HG03025 (cell line): ENCODE measurements around the gene SLC6A16.
"Not testable (repeated sequence)": the region's sequence is repeated elsewhere in the genome, so short reads cannot be mapped to it uniquely, and the experiment has no call there.

Source experiments
- ATAC-seq: cut with Tn5 transposase; IDR thresholded peaks from one replicate; pipeline ENCODE4 v1.9.1; 2021; ENCODE audit warnings: mild to moderate bottlenecking, moderate library complexity; ENCODE audit not compliant: unreplicated experiment, low FRiP score

Gene SLC6A16

DNA sequence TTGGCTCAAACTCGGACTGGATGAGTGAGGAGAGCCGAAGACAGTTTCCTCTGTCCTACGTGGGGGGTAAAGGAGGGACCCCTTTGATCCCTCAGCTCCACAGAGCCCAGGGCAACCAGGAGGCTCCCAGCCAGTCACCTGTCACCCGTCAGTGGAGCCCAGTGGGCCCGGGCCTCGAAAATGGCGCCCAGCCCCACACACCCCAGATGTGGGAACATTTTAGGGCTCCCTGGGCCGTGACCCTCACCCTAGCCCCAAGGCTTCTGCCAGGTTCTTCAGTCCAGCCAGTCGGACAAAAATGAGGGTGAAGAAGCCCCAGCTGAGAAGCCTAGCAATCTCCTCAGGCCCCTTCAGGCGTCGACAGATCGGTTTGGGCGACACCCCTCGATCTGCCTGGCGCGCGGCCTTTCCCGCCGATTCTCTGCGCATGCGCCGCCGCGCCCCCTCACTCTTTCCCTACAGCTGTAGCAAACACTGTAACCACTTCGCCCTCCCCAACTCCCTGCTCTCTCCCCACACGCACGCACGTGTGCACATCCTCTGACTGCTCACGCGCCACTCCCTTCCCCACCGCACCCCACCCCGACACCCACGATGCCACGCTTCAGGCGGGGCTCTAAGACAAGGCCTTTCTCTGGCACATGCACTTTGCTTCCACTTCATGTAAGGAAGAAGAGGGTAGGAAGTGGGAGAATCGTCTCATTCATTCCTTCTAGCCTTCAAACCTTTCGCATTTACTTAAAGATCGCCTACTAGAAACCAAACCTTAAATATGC, at the start of gene SLC6A16:
Gene SLC6A16 (minus strand): TSS at position 391 of the 776 bp plus-strand sequence. CDS start 13,844 bp downstream, outside the sequence.
- ATAC-seq: no peak

DNA sequence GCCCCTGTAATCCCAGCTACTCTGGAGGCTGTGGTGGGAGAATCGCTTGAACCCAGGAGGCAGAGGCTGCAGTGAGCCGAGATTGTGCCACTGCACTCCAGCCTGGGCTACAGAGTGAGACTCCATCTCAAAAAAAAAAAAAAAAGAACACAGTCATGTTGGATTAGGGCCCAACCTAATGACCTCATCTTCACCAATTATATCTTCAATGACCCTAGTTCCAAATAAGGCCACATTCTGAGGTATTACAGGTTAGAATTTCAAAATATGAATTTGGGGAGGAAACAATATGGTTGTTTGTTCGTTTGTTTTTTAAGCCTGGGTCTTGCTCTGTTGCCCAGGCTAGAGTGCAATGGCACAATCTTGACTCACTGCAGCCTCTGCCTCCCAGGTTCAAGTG, 48.2 kb upstream of the SLC6A16 start:
- not testable (repeated sequence) for ATAC-seq

DNA sequence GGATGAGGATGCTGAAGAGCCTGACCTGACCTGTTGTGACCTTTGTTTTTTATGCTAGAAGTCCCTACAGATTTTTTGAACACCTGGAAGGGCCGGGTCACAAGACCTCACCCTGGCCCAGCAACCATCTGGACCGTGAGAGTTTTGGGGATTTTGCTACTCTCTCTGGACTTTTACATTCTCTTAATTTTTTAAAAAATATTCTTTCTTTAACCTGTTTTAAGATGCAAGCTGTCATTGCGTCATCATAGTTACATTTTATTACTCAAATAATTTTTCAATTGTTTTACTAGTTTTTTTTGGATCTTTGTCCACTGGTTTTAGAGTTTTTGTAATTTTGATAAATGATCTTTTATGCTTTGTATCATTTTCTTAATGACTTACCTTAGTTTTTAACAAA, 46.2 kb upstream of the SLC6A16 start:
- no peak for ATAC-seq

DNA sequence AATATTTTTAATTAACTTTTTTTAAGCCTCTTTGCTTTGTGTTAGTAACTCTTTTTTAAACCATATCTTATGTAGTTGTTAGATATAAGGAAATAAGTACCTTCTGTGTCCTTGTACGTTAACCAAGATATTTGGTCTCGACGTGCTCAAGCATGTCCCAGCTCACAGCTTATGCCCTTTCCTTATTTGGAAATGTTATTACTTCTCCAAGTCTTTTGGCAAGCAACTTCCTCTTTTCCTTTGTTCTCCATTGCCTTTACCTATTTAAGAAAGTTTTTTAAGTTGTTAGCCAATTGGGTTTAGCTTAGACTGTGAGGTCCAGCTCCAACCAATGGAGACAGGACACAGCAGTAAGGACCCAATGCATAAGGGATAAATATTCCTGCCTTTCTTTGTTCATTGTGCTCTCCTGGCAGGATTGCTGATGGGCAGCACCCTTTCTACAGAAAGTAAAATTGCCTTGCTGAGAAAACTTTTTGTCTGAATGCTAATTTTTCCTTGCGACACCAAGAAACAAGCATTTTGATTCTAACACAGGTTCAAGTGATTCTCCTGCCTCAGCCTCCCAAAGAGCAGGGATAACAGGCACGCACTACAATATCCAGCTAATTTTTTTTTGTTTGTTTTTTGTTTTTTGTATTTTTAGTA, 43.8 kb upstream of the SLC6A16 start:
- no peak for ATAC-seq

DNA sequence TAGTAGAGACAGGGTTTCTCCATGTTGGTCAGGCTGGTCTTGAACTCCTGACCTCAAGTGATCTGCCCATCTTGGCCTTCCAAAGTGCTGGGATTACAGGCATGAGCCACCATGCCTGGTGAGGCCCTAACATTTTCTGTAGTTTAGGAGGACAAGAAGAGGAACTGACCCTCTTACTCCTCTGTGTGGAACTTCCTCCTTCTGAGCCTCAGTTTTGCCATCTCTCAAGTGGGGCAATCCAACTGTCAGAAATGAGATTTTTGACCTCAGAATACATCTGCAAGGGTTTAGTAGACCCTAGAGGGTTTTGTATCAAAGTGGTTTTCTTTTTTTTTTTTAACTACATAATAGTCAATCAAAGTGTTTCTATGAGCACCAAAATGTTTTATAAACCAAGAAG, 41.1 kb upstream of the SLC6A16 start:
- no peak for ATAC-seq

DNA sequence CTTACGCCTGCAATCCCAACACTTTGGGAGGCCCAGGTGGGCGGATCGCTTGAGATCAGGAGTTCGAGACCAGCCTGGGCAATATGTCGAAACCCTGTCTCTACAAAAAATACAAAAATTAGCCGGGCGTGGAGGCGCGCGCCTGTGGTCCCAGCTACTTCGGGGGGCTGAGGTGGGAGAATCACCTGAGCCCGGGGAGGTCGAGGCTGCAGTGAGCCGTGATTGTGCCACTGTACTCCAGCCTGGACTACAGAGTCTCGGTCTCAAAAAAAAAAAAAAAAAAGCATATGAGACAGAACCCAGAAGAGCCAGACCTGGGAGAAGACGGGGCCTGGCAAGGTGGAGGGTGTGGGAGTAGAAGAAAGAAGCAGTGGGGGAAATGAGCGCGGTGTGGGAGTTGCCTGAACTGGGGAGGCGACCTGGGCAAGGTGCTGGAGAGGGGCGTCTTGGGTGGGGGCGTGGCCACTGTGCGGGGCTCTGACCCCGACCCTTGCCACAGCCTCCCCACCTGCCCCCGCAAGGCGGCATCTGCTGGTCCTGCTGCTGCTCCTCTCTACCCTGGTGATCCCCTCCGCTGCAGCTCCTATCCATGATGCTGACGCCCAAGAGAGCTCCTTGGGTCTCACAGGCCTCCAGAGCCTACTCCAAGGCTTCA, 39.2 kb upstream of the SLC6A16 start:
- no peak for ATAC-seq

DNA sequence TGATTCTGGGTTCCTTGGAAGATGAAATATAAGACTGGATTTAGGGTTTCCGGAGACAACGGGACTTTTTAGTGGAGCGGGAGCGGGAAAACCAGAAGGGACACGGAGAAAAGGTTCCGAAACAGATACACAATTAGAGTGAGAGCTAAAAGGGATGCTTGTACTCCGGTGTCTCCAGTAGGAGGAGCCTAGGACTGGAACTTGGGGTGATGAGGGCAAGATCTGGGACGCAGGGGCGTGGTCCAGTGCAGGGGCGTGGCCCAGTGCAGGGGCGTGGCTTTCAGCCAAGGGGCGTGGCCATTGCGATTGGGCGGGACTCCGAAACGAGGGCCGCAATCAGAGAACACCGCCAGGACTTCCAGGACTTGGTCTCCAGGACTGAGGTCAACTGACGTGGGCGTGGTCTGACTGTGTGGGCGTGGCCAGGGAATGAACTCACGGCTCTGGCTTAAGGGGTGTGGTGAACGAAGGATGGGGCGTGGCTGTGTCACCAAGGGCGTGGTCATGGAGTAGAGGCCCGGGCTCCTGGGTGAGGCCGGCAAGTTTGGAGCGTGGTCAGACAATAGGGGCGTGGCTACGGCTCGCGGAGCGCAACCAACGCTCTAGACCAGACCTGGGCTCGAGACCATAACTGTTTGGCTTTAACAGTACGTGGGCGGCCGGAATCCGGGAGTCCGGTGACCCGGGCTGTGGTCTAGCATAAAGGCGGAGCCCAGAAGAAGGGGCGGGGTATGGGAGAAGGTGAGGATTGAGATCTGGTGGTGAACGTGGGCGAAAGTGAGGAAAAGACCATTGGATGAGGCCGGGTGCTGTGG, 38.5 kb upstream of the SLC6A16 start, which contains the start of gene DKKL1:
Gene DKKL1 (plus strand): TSS at position 610 of the 815 bp plus-strand sequence. CDS start 122 bp downstream, at position 732.
- ATAC-seq: no peak

DNA sequence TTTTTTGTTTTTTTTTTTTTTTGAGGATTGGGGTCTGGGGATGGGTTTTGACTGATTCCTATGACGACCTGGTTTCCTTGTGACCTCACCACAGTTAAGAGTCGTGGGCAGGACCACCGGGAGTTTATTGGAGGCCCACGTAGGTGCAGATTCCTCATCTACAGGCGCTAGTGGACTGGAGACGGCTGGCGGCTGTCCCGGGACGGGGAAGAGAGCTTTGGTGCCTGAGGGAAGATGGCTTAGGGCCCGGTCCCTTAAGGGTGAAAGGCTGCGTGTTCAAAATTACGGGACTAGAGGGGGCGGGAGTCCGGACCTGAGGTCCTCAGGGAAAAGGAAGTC, 37.9 kb upstream of the SLC6A16 start:
- ATAC-seq: no peak

DNA sequence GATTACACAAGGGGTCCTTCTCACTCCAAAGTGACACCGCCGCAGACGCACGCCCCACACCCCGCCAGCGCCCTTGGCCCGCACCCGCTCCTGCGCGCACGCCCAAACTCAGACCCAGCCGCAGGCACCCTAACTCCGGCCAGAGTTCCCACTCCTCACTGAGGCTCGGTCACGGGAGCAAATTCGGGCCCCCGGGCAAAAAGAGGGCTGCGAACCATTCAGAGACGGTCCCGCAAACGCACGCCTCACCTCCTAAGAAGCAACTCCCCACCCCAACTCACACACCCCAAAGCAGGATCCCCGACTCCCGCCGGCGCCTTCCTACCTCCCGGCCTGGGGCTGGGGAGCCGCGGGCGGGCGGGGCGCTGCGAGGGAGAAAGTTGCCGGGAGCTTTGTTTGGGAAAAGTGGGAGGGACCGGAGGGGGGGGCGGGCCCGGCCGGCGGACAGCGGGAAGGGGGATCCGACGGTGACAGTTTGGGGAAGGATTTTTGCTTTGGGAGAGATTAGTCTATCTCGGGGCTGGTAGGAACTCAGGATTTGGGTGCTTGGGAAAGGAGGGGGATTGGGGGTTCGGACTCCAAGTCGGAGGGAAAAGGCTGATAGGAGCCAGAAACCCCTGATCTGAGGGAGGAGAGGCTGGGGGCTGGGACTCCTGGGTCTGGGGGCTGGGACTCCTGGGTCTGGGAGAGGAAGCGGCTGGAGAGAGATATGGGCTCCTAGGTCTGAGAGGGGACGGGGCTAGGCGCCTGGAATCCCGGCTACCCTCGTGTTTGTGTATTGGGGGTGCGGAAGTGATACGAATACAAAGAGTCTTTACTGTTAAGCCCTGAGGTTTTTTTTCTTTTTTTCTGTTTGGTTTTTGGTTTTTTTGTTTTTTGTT, 37.3 kb upstream of the SLC6A16 start, which contains the start of gene TEAD2:
Gene TEAD2 (minus strand): TSS at position 369 of the 881 bp plus-strand sequence. CDS start 2,341 bp downstream, outside the sequence.
- no peak for ATAC-seq

DNA sequence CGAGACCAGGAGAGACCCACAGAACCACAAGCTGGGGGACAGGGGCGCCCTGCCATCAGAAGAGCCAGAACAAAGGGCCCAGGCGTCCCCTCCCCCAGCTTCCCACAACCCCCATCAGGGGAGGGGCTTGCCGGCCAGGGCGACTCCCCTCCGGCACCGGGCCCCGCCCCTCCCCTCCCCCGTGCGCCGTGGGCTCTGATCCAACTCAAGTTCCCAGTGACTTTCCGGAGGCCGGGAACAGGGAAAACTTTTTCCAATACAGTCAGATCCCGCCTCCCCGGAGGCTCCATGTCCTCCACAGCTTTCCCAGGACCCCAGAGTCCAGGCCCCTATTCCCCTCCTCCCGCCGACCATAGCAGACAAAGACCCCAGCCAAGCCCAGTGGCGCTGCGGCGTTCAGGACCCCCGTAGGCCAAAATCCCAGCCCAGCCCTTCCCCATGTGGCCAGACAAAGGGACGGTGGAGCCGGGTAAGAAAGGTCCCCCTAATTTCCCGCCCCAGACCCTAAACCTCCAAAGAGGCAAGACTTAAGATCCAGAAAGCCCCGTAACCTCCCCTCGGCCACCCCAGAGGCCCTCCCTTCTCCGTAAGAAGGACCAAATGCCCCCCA, 36.6 kb upstream of the SLC6A16 start:
- no peak for ATAC-seq

DNA sequence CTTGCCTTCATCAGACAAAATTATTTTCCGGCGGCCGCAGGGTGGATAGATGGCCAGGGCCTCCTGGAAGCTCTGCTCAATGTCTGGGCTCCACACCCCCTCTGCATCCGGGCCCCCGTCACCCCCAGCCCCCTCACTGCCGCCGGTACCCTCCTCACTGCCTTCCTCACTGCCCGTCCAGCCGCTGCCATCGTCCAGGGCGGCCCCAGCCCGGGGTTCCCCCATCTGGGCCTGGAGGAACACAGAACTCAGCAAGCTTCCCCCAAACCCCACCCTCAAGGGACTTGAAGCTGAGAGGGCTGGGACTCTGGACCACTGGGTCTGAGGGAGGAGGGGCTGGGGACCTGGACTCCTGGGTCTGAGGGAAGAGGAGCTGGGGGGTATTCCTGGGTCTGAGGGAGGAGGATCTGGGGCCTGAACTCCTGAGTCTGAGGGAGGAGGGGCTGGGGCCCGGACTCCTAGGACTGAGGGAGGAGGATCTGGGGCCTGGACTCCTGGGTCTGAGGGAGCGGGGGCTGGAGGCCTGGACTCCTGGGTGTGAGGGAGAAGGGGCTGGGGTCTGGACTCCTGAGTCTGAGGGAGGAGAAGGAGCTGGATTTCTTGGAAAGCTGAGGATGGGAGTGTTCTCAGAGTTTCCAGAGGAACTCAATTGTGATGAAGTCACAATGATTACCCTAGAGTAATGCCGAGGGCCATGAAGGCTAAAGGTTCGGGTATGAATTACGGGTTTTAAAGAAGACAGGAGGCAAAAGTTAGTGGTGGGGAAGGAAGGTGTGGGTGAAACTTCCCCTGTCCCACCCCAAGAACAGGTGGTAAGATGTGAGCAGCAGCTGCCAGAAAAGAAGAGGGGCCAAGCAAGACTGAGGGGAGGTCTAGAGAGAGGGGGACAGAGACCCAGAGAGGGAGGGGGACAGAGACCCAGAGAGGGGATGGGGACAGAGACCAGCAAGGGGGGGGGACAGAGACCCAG, 35.1 kb upstream of the SLC6A16 start:
- ATAC-seq: no peak

DNA sequence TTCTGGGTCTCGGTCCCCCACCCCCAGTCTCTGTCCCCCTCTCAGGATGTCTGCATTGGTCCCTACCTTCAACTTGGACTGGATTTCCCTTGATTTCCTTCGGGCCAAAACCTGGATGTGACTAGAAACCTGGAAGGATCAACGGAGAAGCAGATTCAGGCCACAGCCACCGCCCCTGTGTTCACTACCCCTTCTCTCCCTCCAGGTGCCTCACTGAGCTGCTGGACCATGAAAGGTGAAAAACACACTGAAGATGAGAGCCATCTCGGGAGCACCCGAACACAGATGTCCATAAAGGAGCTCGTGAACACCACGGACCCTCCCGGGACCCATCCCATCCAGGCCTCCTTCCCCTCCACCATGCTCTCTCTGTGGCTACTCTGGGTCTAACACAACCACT, 32.2 kb upstream of the SLC6A16 start:
- ATAC-seq: no peak

DNA sequence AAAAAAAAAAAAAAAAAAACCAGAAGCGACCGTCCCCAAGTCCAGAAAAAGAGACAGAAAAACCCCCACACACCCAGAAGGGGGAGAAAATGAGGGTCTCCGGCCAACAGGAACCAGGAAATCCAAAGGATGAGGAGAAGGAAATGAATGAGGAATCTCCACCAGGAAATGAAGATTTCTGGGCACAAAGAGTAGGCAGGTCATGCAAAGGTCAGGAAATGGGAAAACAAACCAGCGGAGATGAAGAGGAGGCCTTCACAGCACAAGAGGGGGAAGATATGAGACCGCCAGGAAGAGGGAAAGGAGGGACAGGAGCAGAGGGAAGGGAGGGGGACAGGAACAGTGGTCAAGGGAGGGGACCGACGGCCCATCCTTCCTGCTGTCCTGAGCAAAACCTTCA, 31.4 kb upstream of the SLC6A16 start:
- ATAC-seq: no peak

DNA sequence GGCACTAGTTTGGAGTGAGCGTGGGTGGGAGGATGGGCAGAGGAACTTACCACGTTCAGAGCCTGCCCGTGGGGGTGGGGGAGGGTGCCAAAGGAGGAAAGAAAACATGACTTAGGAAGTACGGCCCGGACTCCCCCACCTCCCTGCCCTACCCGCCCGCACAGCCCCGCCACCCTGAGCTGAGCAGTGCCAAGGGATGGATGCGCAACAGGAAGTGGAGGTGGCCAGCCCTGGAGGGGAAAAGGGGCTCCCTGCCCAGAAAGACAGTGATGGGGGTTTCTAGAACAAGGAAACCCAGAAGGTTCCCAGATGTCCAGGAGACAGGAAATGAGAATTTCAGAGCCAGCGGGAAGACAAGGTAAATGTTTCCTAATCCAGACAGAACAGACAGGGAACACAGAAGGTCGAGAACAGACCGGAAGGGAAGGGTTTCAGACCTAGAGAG, 30.9 kb upstream of the SLC6A16 start:
- ATAC-seq: no peak

DNA sequence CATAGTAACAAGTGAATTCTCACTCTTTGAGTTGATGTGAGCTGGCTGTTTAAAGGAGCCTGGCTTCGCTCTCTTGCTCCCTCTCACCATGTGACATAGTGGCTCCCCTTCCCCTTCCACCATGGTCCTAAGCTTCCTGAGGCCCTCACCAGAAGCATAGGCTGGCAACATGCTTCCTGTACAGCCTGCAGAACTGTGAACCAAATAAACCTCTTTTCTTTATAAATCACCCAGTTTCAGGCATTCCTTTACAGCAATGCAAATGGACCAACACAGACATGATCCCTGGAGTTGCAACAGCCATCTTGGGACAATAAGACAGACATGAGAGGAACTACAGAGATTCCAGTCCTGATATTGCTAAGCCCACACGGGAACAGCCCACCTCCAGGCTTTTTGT, 24.6 kb upstream of the SLC6A16 start:
- no peak for ATAC-seq

DNA sequence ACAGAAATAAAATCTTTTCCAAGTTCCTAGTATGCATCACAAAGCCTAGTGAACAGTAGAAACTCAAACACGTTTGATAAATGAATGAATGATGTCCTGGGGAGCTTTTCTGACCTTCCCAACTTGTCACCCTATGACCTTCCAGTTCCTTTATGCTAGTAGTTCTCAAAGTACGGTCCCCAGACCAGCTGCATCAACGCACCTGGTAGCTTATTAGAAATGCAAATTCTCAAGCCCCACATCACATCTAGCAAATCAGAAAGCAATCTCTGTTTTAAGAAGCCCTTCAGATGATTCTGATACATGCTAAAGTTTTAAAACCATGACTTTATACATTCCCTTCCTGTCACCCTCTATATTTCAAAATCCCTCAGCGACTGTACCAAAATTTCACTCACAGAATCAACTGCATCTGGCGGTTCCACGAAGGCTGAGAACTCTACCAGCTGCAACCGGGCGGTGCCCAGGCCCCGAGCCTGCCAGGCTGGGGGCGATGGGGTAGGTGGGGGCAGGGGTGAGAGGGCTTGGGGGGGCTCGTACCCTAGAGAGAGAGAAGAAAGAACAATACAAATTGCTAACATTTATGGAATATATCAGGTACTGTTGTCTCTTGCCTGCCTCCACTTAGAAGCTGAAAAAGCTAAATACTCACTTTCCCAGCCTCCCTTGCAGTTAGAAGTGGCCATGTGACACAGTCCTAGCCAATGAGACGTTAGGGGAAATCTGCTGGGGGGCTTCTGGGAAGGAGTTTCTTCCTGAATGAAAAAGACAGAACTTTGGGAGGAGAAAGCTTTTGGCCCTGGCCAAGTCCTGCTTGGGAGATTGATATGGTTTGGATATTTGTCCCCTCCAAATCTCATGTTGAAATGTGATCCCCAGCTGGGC, 23.6 kb upstream of the SLC6A16 start:
- no peak for ATAC-seq

DNA sequence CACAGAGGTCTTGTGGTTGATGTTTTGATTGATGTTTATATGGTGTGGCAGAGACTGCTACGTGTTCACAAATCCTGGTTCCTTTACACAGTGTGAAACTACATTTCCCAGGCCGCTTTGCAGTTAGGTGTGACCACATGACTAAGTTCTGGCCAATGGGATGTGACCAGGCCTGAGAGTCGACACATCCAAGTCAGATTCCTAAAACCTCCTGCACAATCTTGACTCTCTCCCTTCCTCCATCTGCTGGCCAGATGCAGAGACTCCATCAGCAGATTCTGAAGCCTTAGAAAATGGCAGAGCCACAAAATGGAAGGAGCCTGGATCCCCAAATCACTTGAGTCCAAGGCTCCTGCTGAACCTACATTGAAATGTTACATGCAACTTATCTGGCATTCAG, 22.8 kb upstream of the SLC6A16 start:
- ATAC-seq: no peak
